ENCODE data around the gene RNF180.
"Not testable (repeated sequence)": the region's sequence is repeated elsewhere in the genome, so short reads cannot be mapped to it uniquely, and the experiment has no call there.

Gene RNF180

DNA sequence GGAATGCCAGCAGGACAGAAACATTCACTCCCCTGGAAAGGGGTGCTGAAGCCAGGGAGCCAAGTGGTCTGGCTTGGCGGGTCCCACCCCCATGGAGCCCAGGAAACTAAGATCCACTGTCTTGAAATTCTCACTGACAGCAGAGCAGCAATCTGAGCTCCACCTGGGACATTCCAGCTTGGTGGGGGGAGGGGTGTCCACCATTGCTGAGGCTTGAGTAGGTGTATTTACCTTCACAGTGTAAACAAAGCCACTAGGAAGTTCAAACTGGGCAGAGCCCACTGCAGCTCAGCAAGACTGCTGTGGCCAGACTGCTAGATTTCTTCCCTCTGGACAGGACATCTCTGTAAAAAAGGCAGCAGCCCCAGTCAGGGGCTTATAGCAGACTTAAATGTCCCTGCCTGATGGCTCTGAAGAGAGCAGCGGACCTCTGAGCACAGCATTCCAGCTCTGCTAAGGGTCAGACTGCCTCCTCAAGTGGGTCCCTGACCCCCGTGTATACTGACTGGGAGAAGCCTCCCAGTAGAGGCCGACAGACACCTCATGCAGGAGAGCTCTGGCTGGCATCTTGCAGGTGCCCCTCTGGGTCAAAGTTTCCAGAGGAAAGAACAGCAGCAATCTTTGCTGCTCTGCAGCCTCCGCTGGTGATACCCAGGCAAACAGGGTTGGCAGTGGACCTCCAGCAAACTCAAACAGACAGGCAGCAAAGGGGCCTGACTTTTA is 241.6 kb downstream of the RNF180 start:
- not testable (repeated sequence) for H3K4me1 ChIP-seq (ENCODE audit: insufficient read depth, low read length); H3K36me3 ChIP-seq (ENCODE audit: insufficient read depth, low read length); H3K27me3 ChIP-seq (ENCODE audit: insufficient read depth, low read length, poor library complexity); H3K27ac ChIP-seq (ENCODE audit: low read length); H3K4me2 ChIP-seq (ENCODE audit: insufficient read depth, low read length); ATAC-seq (ENCODE audit: insufficient read depth, low read depth); H2AFZ ChIP-seq (ENCODE audit: low read depth, low read length); H3K9ac ChIP-seq (ENCODE audit: low read depth, low read length); H4K20me1 ChIP-seq (ENCODE audit: insufficient read depth, low read length); H3K79me2 ChIP-seq (ENCODE audit: insufficient read depth, low read length); H3K9me3 ChIP-seq (ENCODE audit: insufficient read depth, low read length, severe bottlenecking); DNase-seq; H3K4me3 ChIP-seq (ENCODE audit: low read depth in 1 of 2, low read length in 2 of 2)

DNA sequence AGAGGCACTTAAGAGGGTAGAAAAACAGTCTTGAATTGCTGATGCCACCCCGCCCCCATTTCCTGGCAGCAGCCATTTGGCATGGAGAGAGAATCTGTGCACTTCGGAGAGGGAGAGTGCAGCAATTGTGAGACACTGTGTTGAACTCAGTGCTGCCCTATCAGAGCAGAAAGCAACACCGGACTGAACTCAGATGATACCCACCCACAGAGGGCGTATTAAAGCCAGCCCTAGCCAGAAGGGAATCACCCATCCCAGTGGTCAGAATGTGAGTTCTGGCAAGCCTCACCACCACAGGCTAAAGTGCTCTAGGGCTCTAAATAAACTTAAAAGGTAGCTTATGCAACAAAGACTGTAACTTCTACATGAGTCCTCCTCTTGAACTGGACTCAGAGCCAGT is 251.7 kb downstream of the RNF180 start:
- Histone ChIP-seq H3K9ac (ENCODE audit: low read depth, low read length) (no peak overlapping the region), H3K4me2 (ENCODE audit: insufficient read depth, low read length) (no peak overlapping the region), H3K4me3 (ENCODE audit: low read depth in 1 of 2, low read length in 2 of 2) (no peak overlapping the region), H2AFZ (ENCODE audit: low read depth, low read length) (no peak overlapping the region), H3K79me2 (ENCODE audit: insufficient read depth, low read length) (no peaks in the 10 kb centered on the region), H3K9me3 (ENCODE audit: insufficient read depth, low read length, severe bottlenecking) (no peaks in the 10 kb centered on the region), H3K36me3 (ENCODE audit: insufficient read depth, low read length) (no peaks in the 10 kb centered on the region), H4K20me1 (ENCODE audit: insufficient read depth, low read length) (no peaks in the 10 kb centered on the region), H3K27me3 (ENCODE audit: insufficient read depth, low read length, poor library complexity) (no peaks in the 10 kb centered on the region), H3K27ac (ENCODE audit: low read length) (no peak overlapping the region), H3K4me1 (ENCODE audit: insufficient read depth, low read length) (no peaks in the 10 kb centered on the region)
- ATAC-seq (ENCODE audit: insufficient read depth, low read depth) = no peak
- TF ChIP-seq, protein P1, sequence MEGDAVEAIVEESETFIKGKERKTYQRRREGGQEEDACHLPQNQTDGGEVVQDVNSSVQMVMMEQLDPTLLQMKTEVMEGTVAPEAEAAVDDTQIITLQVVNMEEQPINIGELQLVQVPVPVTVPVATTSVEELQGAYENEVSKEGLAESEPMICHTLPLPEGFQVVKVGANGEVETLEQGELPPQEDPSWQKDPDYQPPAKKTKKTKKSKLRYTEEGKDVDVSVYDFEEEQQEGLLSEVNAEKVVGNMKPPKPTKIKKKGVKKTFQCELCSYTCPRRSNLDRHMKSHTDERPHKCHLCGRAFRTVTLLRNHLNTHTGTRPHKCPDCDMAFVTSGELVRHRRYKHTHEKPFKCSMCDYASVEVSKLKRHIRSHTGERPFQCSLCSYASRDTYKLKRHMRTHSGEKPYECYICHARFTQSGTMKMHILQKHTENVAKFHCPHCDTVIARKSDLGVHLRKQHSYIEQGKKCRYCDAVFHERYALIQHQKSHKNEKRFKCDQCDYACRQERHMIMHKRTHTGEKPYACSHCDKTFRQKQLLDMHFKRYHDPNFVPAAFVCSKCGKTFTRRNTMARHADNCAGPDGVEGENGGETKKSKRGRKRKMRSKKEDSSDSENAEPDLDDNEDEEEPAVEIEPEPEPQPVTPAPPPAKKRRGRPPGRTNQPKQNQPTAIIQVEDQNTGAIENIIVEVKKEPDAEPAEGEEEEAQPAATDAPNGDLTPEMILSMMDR (IDR thresholded peaks at IDR 0.05; ENCODE audit: borderline replicate concordance, extremely low read depth, low read length, poor library complexity, severe bottlenecking) = no peak
- no peak for TF ChIP-seq EZH2 (IDR thresholded peaks at IDR 0.05; ENCODE audit: borderline replicate concordance, low read depth, low read length, severe bottlenecking)
- no peak for DNase-seq

DNA sequence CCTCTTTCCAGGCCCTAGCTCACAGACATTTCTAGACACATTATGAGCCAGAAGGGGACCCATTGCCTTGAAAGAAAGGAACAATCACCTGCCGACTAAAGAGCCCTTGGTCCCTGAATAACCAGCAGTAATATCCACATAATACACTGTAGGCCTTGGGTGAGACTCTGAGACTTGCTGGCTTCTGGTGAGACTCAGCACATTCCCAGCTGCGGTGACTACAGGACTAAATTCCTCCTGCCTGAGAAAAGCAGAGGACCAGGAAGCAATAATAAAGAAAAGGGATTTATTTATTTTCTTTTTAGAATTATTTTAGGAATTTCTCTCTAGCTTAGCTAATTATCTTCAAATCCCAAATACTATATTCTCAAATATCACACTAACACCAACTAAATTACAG is 252.4 kb downstream of the RNF180 start:
- Histone ChIP-seq H3K36me3 (ENCODE audit: insufficient read depth, low read length) (no peaks in the 10 kb centered on the region), H4K20me1 (ENCODE audit: insufficient read depth, low read length) (no peaks in the 10 kb centered on the region), H3K4me3 (ENCODE audit: low read depth in 1 of 2, low read length in 2 of 2) (no peak overlapping the region), H3K9ac (ENCODE audit: low read depth, low read length) (no peak overlapping the region), H3K79me2 (ENCODE audit: insufficient read depth, low read length) (no peaks in the 10 kb centered on the region), H3K9me3 (ENCODE audit: insufficient read depth, low read length, severe bottlenecking) (no peaks in the 10 kb centered on the region), H3K27ac (ENCODE audit: low read length) (no peak overlapping the region), H3K4me1 (ENCODE audit: insufficient read depth, low read length) (no peaks in the 10 kb centered on the region), H3K27me3 (ENCODE audit: insufficient read depth, low read length, poor library complexity) (no peaks in the 10 kb centered on the region), H3K4me2 (ENCODE audit: insufficient read depth, low read length) (no peak overlapping the region), H2AFZ (ENCODE audit: low read depth, low read length) (no peak overlapping the region)
- no peak for DNase-seq
- no peak for ATAC-seq (ENCODE audit: insufficient read depth, low read depth)
- TF ChIP-seq, protein P1 (IDR thresholded peaks at IDR 0.05; ENCODE audit: borderline replicate concordance, extremely low read depth, low read length, poor library complexity, severe bottlenecking) = no peak
- no peak for TF ChIP-seq EZH2 (IDR thresholded peaks at IDR 0.05; ENCODE audit: borderline replicate concordance, low read depth, low read length, severe bottlenecking)
